Measurements from ENCODE around the gene SLC15A1.

GRCh38 chr13:98782654-98783053 lies 30.2 kb upstream of the SLC15A1 start:
- TF ChIP-seq CTCF (IDR thresholded peaks at IDR 0.05) (no peak), POLR2A (IDR thresholded peaks at IDR 0.05) (no peak)
